K562 (cell line): Measurements from ENCODE around the gene SERPINI2.

Experiments used
- CTCF ChIP-seq, 3 experiments: IDR thresholded peaks in 2 of 3; conservative IDR thresholded peaks in 1 of 3; 2 replicates each; pipeline ENCODE4 v1.5.1; 2011 to 2012; ENCODE audit warnings: low read length in 3 of 3, mild to moderate bottlenecking in 3 of 3, control low read depth in 2 of 3, improper control_type of control experiment in 1 of 3, inconsistent platforms in 1 of 3, low read depth in 1 of 3, mixed read lengths in 1 of 3, moderate library complexity in 1 of 3; ENCODE audit not compliant: insufficient read depth in 2 of 3
- NFYB ChIP-seq: IDR thresholded peaks from 2 replicates; pipeline ENCODE4 v1.6.1; 2011; ENCODE audit warnings: mild to moderate bottlenecking, moderate library complexity; ENCODE audit not compliant: insufficient read length; ENCODE audit errors: extremely low read depth
- ZFP36 ChIP-seq: fragments of 150-350 bp; IDR thresholded peaks from 2 replicates; pipeline ENCODE4 v1.6.1; 2018; ENCODE audit warnings: low read length, low read depth; ENCODE audit not compliant: partially characterized antibody

- TF ChIP-seq ZFP36 (no peak), NFYB (no peak), CTCF (IDR thresholded peaks at IDR 0.05 in 2 of 3, conservative IDR thresholded peaks at IDR 0.05 in 1 of 3; ENCODE audit: insufficient read depth in 2 of 3, low read depth in 1 of 3, low read length in 3 of 3) (no peak)
Measured at GRCh38 chr3:167502401-167502800, 28.6 kb upstream of the SERPINI2 start.
